Activated T-cell treated with anti-CD3 and anti-CD28 coated beads, Interleukin-2, amount 50 U/mL, for 24 hours (primary cell): Measurements from ENCODE around the gene ADCY9.
A peak's percentile ranks its signal among the peaks of the same experiment; 100 is the strongest.

Experiments
- DNase-seq: peaks from one replicate; pipeline ENCODE4 v3.0.0-alpha.2; 2020
- H3K27ac Mint-ChIP-seq: 2 replicates; pipeline ENCODE4 v1.8.0; 2020; ENCODE audit warnings: mild to moderate bottlenecking, mixed read lengths
- H3K27me3 Mint-ChIP-seq: 2 replicates; pipeline ENCODE4 v1.8.0; 2020; ENCODE audit warnings: mixed read lengths
- H3K36me3 Mint-ChIP-seq: 2 replicates; pipeline ENCODE4 v1.8.0; 2020; ENCODE audit warnings: low read depth, mixed read lengths
- H3K4me1 Mint-ChIP-seq: 2 replicates; pipeline ENCODE4 v1.8.0; 2020; ENCODE audit warnings: low read depth, mixed read lengths
- H3K4me3 Mint-ChIP-seq: 2 replicates; pipeline ENCODE4 v1.8.0; 2020; ENCODE audit warnings: mild to moderate bottlenecking, moderate library complexity, mixed read lengths
- H3K9me3 Mint-ChIP-seq: 2 replicates; pipeline ENCODE4 v1.8.0; 2020; ENCODE audit warnings: mixed read lengths

Gene ADCY9

GRCh38 chr16:4025428-4025827 is 90.8 kb downstream of the ADCY9 start:
- Mint-ChIP-seq H3K36me3 (no peaks in the 10 kb centered on the region), H3K27me3 (no peaks in the 10 kb centered on the region), H3K9me3 (no peaks in the 10 kb centered on the region), H3K4me3 (no peak overlapping the region), H3K27ac (no peak overlapping the region), H3K4me1 (peaks cover 2% of the 10 kb centered on the region)
- no peak for DNase-seq

DNA sequence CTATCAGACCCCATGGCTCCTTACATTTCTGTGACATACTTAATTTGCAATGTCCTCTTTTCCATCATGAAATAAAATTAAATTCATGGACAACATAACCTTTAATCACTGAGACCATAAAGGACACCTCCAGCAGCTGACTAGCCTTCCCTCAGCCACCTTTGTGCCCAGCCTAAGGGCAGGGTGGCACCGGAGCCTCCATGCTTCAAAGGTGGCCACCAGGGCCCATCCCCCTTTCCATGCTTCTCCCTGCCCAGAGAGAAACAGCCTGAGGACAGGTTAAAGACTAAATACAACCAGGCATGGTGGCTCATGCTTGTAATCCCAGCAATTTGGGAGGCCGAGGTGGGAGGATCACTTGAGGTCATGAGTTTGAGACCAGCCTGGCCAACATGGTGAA is 94.3 kb downstream of the ADCY9 start:
- Mint-ChIP-seq H3K4me3 (no peak overlapping the region), H3K4me1 (peaks cover 6% of the 10 kb centered on the region), H3K27ac (no peak overlapping the region), H3K27me3 (no peaks in the 10 kb centered on the region), H3K36me3 (no peaks in the 10 kb centered on the region), H3K9me3 (no peaks in the 10 kb centered on the region)
- DNase-seq, result no peak

DNA sequence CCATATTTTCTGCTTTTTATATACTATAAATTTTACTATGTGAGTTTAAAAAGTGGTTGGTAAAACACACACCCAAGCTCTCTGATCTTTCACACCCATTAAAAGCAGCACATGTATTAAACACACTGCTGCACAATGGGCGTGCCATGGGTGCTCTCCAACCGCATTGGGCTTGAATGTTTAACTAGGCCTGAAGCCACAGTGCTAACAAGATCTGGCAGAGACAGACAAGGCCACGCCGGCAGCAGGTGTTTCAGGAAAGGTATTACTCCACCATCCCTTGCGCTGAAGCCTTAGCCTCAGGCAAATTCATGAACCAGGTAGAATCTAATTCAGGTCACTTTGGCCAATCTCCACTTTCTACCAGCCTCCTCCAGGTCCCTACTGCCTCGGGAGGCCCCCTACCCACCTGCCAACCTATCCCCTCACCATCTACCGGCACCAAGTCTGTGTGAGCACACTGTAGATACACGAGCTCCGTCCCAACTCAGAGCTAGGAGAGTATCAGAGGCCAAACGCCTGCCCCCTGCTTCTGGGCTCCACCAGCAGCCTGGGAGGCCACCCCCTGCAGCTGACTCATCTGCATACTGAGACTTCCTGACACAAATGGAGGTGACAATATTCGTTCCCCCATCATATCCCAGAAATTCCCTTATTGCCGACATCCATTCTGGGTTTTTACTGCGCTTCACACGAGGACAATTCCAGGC is 95.0 kb downstream of the ADCY9 start:
- Mint-ChIP-seq H3K27ac (no peak overlapping the region), H3K9me3 (no peaks in the 10 kb centered on the region), H3K4me3 (no peak overlapping the region), H3K27me3 (no peaks in the 10 kb centered on the region), H3K4me1 (peaks cover 6% of the 10 kb centered on the region), H3K36me3 (no peaks in the 10 kb centered on the region)
- no peak for DNase-seq

DNA sequence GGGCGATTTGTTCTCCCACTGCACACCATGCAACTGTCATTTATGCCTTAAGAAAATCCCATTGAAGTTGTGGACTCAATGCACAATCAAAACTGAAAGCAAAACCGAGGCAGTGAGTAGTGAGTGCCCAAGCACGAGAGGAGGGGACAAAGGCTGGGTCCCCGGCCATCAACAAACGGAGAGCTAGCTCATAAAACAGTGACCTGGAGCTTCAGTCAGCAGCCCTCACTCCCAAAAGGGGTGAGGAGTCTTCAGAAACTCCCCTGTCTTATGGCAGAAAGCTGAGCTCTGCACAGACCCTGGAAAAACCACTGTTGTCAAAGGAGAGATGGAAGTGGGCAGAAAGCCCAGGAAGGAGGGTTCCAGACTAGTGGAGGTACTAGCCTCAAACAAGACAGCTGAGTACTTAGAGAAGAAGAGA is 96.9 kb downstream of the ADCY9 start:
- peak overlapping the region; percentile 11 for H3K27ac Mint-ChIP-seq
- no peaks in the 10 kb centered on the region for H3K36me3 Mint-ChIP-seq
- no peak for DNase-seq
- H3K4me1 Mint-ChIP-seq, result peaks cover 6% of the 10 kb centered on the region
- H3K9me3 Mint-ChIP-seq, result no peaks in the 10 kb centered on the region
- H3K4me3 Mint-ChIP-seq, result no peak overlapping the region
- no peaks in the 10 kb centered on the region for H3K27me3 Mint-ChIP-seq

- H3K36me3 Mint-ChIP-seq, result no peaks in the 10 kb centered on the region
- peaks cover 6% of the 10 kb centered on the region for H3K4me1 Mint-ChIP-seq
- H3K27ac Mint-ChIP-seq, result no peak overlapping the region
- H3K4me3 Mint-ChIP-seq, result no peak overlapping the region
- no peaks in the 10 kb centered on the region for H3K27me3 Mint-ChIP-seq
- DNase-seq, result no peak
- no peaks in the 10 kb centered on the region for H3K9me3 Mint-ChIP-seq
Observed at GRCh38 chr16:4018391-4018790, 97.9 kb downstream of the ADCY9 start.

DNA sequence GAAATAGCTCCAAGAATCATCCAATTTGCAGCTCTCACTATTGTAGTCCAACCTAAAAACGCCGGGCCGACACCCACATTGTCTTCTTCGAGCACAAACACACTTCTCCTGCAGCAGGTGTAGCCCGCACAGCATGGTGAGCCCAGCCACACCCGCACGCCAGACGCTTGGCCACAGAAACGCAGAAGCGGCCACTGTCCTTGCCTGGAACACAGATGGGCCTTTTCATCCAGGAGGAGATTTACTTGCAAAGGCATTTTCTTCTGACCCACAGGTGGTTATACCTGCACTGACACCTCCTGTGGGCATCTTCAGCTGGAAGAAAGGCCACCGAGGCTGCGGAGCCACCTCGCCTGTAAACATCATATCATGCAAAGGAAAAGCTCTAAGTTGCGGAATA is 98.4 kb downstream of the ADCY9 start:
- Mint-ChIP-seq H3K9me3 (no peaks in the 10 kb centered on the region), H3K4me3 (no peak overlapping the region), H3K4me1 (peaks cover 6% of the 10 kb centered on the region), H3K27ac (no peak overlapping the region), H3K27me3 (no peaks in the 10 kb centered on the region), H3K36me3 (no peaks in the 10 kb centered on the region)
- DNase-seq, result no peak

- H3K4me3 Mint-ChIP-seq, result no peak overlapping the region
- H3K9me3 Mint-ChIP-seq, result no peaks in the 10 kb centered on the region
- no peaks in the 10 kb centered on the region for H3K27me3 Mint-ChIP-seq
- no peaks in the 10 kb centered on the region for H3K36me3 Mint-ChIP-seq
- peaks cover 6% of the 10 kb centered on the region for H3K4me1 Mint-ChIP-seq
- H3K27ac Mint-ChIP-seq, result no peak overlapping the region
- no peak for DNase-seq
Observed at GRCh38 chr16:4016658-4017057, 99.6 kb downstream of the ADCY9 start.

DNA sequence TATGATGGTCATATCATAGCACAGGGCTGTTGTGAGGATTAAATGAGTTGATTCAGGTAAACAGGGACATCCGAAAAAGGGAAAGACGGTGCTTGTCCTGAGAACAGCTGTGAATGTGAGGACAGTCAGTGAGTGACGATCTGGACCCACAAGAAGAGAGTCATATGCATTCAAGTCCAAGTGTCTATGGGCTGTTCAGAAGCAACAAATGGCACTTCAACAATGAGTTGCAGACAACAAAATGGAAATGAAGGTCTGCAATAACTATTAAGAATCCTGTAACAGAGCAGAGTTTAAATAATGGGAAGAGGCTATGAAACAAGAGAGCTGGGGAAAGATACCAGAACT is 100.3 kb downstream of the ADCY9 start:
- Mint-ChIP-seq H3K27ac (no peak overlapping the region), H3K4me1 (peaks cover 6% of the 10 kb centered on the region), H3K36me3 (no peaks in the 10 kb centered on the region), H3K27me3 (no peaks in the 10 kb centered on the region), H3K9me3 (no peaks in the 10 kb centered on the region), H3K4me3 (no peak overlapping the region)
- DNase-seq, result no peak

DNA sequence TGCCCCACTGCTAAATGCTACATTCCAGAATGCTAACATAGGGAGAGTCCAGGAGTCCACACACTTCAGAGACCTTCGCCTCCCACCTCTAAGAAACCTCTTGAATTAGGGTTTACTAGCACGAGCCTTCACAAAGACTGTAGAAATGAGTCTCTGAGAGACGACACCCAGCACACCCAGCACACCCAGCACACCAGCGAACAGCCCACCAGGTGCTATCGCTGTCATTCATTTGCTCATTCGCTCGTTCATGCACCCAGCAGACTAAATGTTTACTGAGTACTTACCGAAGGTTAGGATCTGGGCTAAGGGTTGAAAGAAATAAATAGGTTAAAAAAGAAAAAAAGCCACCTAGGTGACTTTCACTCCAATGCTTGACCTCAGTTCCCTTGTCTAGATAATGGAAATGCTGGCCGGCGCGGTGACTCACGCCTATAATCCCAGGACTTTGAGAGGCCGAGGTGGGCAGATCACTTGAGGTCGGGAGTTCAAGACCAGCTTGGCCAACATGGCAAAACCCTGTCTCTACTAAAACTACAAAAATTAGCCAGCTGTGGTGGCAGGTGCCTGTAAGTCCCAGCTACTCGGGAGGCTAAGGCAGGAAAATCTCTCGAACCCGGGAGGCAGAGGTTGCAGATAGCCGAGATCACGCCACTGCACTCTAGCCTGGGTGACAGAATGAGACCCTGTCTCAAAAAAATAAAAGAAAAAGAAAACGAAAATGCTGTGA is 100.8 kb downstream of the ADCY9 start:
- peaks cover 6% of the 10 kb centered on the region for H3K4me1 Mint-ChIP-seq
- DNase-seq, result no peak
- H3K9me3 Mint-ChIP-seq, result no peaks in the 10 kb centered on the region
- H3K36me3 Mint-ChIP-seq, result no peaks in the 10 kb centered on the region
- H3K4me3 Mint-ChIP-seq, result no peak overlapping the region
- no peak overlapping the region for H3K27ac Mint-ChIP-seq
- no peaks in the 10 kb centered on the region for H3K27me3 Mint-ChIP-seq

DNA sequence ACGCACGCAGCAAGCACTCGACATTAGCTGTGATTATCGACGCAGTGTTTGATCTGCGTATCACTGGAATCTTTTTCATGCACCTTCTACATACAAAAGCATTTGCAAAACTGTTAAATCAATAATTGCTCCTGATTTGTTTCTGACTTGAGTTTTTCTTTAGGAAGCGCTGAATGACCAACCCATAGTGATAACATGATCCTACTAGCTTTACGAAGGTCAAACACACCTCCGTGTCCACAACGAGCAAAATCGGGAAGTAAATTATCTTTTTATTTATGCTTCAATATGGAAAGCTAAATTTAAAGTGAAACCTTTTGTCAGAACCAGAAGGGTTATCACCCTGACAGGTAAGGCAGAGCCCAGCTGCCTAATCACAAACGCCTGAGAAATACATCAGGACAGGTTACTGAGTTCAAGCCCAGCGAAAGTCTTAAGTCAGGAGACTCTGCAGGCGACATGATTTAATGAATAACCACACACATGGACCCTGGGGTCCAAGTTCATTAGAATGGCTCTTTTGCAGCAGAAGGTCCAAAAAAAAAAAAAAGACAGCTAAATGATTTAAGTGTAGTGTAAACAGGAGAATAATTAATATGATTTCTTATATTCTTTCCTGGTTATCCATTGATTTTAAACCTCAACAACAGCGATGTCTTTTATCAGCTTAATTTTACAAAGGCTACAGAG is 104.2 kb downstream of the ADCY9 start:
- no peaks in the 10 kb centered on the region for H3K27me3 Mint-ChIP-seq
- no peaks in the 10 kb centered on the region for H3K4me1 Mint-ChIP-seq
- no peak overlapping the region for H3K4me3 Mint-ChIP-seq
- H3K27ac Mint-ChIP-seq, result no peak overlapping the region
- H3K9me3 Mint-ChIP-seq, result no peaks in the 10 kb centered on the region
- no peak for DNase-seq
- no peaks in the 10 kb centered on the region for H3K36me3 Mint-ChIP-seq

DNA sequence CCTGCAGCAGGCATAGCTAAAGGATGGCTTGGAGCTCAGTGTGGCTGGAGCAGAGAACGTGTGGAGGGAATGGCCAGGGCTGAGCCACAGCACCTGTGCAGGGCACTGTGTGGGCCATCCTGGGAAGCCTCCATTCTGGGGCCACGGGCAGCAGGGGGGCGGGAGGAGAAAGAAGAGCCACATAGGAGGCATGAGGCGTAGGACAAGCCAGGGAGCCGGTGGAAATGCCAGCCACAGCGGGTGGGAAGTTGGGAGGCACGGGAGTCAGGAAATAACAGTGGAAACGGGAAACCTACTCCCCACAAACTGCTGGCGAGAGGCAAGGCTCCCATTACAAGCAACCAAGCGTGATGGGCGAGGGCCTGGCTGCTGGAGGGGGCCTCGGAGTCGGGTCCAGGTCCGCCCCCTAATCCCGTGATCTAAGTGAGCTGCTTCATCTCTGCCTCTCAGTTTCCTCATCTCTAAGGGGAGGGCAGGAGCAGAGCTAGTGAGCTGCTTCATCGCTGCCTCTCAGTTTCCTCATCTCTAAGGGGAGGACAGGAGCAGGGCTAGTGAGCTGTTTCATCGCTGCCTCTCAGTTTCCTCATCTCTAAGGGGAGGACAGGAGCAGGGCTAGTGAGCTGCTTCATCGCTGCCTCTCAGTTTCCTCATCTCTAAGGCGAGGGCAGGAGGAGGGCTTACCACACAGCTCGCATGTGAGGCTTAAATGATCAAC is 104.9 kb downstream of the ADCY9 start:
- no peaks in the 10 kb centered on the region for H3K27me3 Mint-ChIP-seq
- H3K36me3 Mint-ChIP-seq, result no peaks in the 10 kb centered on the region
- no peak overlapping the region for H3K4me3 Mint-ChIP-seq
- H3K27ac Mint-ChIP-seq, result no peak overlapping the region
- H3K4me1 Mint-ChIP-seq, result no peaks in the 10 kb centered on the region
- no peaks in the 10 kb centered on the region for H3K9me3 Mint-ChIP-seq
- no peak for DNase-seq

DNA sequence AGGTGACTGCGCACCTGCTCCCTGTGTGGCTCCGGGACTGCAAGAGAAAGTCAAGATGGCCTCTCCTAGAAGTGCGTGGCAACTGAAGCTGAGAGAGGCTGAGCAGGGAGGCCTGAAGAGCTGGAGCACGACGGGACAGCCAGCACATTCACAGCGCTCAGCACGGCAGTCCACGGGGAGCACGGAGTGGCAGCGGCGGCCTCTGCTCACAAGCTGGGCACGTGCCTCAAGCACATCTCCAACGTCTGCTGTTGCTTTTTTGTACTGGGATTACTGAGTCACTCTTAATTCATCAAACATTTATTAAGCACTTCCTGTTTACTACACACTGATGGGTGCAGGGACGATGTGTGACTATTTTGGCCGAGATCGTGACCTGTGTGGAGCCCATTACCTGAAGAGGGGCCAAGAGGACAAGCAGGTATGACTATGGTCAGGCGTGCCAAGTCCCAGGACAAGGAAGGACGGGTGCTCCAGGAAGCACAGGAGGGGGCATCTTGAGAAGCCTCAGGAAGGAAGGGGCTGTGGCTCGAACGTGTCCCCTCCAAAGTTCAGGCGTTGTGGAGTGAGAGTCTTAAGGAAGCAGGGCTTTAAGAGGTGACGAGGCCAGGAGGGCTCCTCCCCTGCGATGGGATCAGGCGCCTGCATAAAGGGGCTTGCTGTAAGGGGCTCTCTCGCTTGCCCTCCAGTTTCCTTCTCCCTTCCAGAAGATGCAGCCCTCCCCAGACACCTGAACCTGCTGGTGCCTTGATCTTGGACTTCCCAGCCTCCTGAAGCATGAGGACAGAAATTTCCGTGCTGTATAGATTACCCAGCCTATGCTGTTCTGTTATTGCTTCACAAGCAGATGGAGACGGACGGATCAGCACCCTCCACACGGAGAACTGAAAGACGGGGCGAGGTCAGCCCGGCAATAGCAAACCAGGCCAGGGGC is 105.8 kb downstream of the ADCY9 start:
- Mint-ChIP-seq H3K4me1 (no peaks in the 10 kb centered on the region), H3K27ac (no peak overlapping the region), H3K27me3 (no peaks in the 10 kb centered on the region), H3K9me3 (no peaks in the 10 kb centered on the region), H3K4me3 (no peak overlapping the region), H3K36me3 (no peaks in the 10 kb centered on the region)
- DNase-seq, result no peak

DNA sequence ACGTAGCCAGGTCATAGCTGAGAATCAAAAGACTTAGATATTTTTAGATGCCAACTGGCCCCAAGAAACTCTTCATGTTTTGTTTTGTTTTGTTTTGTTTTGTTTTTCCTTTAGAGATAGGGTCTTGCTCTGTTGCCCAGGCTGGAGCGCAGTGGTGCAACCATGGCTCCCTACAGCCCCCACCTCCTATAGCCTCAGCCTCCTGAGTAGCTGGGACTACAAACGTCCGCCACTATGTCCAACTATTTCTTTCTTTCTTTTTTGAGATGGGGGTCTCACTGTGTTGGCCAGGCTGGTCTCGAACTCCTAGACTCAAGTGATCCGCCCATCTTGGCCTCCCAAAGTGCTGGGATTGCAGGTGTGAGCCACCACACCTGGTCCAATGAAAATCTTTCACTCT is 107.1 kb downstream of the ADCY9 start:
- Mint-ChIP-seq H3K27ac (no peak overlapping the region), H3K9me3 (no peaks in the 10 kb centered on the region), H3K27me3 (no peaks in the 10 kb centered on the region), H3K4me3 (no peak overlapping the region), H3K4me1 (no peaks in the 10 kb centered on the region), H3K36me3 (no peaks in the 10 kb centered on the region)
- DNase-seq, result no peak

DNA sequence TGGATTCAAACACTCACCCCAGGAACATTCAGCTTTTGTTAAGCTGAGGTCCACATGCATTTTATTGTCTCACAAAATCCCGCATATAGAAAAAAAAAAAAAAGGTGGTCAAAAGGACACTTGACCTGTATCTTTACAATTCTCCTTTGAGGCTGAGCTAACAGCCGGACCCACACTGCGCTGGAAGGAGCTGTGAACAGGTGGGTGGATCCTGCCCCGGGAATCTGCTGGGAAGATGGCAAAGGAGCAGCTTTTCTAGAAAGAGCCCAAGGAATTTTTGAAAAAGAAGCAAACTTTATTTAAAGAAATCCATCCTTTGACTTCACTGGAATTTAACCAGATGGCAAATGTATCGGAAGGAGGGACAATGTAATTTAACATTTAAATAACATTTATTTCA is 108.1 kb downstream of the ADCY9 start:
- DNase-seq, result no peak
- Mint-ChIP-seq H3K4me1 (no peaks in the 10 kb centered on the region), H3K4me3 (no peak overlapping the region)

More for the DNA sequence above, 108.1 kb downstream of the ADCY9 start:
- H3K27ac Mint-ChIP-seq, result no peak overlapping the region
- no peaks in the 10 kb centered on the region for H3K27me3 Mint-ChIP-seq
- H3K36me3 Mint-ChIP-seq, result no peaks in the 10 kb centered on the region
- no peaks in the 10 kb centered on the region for H3K9me3 Mint-ChIP-seq
